ENCODE results near the gene RCOR2. TPM values are rescaled to one million over a fixed set of nuclear protein-coding genes. Genes with fewer than 3 reads are reported as not detected.

RCOR2 gene
- total RNA-seq, 6 experiments from 2014 or later = 0.15 TPM; not detected in 5

- no peak for DNase-seq
- no peak for ATAC-seq
- H3K27me3 ChIP-seq = no peaks in the 10 kb centered on the region
- no peak overlapping the region for H3K4me3 ChIP-seq
- WGBS (ENCODE audit: insufficient coverage, low coverage, low lambda C conversion rate, missing lambda C conversion rate) = 100% methylated on average over 1 of the region's 5 CpGs
- TF ChIP-seq CTCF (IDR thresholded peaks at IDR 0.05) (no peak), POLR2A (IDR thresholded peaks at IDR 0.05) (no peak)
- H3K36me3 ChIP-seq = peaks cover 0 to 5% (median 0%) of the 10 kb centered on the region in 4 donors
- no peaks in the 10 kb centered on the region for H3K4me1 ChIP-seq
- H3K27ac ChIP-seq = no peak overlapping the region
- H3K9me3 ChIP-seq = no peaks in the 10 kb centered on the region
- intact Hi-C loops (cut with DNase I) = no loop called here
Measured at GRCh38 chr11:63958008-63958407, 41.0 kb upstream of the RCOR2 start.

GRCh38 chr11:63952570-63952969 is 35.6 kb upstream of the RCOR2 start:
- no peaks in the 10 kb centered on the region for H3K9me3 ChIP-seq
- DNase-seq (no peak), ATAC-seq (no peak)
- intact Hi-C loops (cut with DNase I) = no loop called here
- H3K36me3 ChIP-seq = peaks cover 0 to 9% (median 0%) of the 10 kb centered on the region in 4 donors
- H3K27me3 ChIP-seq = no peaks in the 10 kb centered on the region
- no peaks in the 10 kb centered on the region for H3K4me1 ChIP-seq
- no CpG with 5 or more reads among the region's 4 CpGs for WGBS (ENCODE audit: insufficient coverage, low coverage, low lambda C conversion rate, missing lambda C conversion rate)
- TF ChIP-seq POLR2A (IDR thresholded peaks at IDR 0.05) (no peak), CTCF (IDR thresholded peaks at IDR 0.05) (no peak)
- no peak overlapping the region for H3K4me3 ChIP-seq
- no peak overlapping the region for H3K27ac ChIP-seq

- WGBS (ENCODE audit: insufficient coverage, low coverage, low lambda C conversion rate, missing lambda C conversion rate) = 70% methylated on average over 17 of the region's 20 CpGs
- DNase-seq (no peak), ATAC-seq (peak in 3 of 4 donors; percentile 20 to 47 (median 42))
- H3K4me1 ChIP-seq = no peaks in the 10 kb centered on the region
- no peaks in the 10 kb centered on the region for H3K27me3 ChIP-seq
- no peak overlapping the region for H3K4me3 ChIP-seq
- H3K27ac ChIP-seq = no peak overlapping the region
- H3K36me3 ChIP-seq = peaks cover 0 to 9% (median 0%) of the 10 kb centered on the region in 4 donors
- no peaks in the 10 kb centered on the region for H3K9me3 ChIP-seq
- intact Hi-C loops (cut with DNase I) = no loop called here
- TF ChIP-seq CTCF (IDR thresholded peaks at IDR 0.05) (no peak), POLR2A (IDR thresholded peaks at IDR 0.05) (no peak)
Measured at GRCh38 chr11:63951779-63952536, 35.0 kb upstream of the RCOR2 start.

DNA sequence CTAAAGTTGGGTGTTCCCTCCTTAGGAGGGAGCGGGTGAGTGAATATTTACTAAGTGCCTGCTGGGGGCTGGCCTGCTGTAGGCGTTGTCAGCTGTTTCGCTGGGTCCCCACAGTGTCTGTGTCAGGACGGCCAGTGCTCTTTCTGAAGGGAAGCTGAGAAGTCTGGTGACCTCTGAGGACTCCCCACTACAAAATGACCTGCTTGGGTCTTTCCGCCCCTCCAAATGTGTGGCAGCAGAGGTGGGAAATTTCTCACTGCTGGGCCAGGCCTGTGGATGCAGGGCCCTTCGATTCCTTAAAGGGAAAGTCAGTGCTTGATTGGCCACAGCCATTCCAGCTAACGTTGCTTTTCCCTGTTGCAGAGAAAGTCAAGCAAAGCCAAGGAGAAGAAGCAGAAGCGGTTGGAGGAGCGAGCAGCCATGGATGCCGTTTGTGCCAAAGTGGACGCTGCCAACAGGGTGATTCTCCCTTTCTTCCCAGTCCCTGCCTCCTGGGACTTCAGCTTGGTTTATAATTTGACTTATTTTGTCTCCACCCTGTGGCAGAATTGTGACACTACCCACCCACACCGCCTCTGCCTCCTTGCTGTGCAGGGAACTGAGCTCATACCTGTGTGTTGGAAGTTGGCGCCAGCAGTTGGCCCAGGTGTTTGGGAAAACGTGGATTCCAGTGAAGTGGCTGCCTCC is 28.7 kb upstream of the RCOR2 start:
- peak; percentile 93 to 98 (median 96) for ATAC-seq
- no peaks in the 10 kb centered on the region for H3K9me3 ChIP-seq
- peak; percentile 64 to 79 (median 69) for DNase-seq
- no peaks in the 10 kb centered on the region for H3K27me3 ChIP-seq
- TF ChIP-seq CTCF (IDR thresholded peaks at IDR 0.05) = peak; percentile 71 to 78 (median 78)
- no peak for TF ChIP-seq POLR2A (IDR thresholded peaks at IDR 0.05)
- no peaks in the 10 kb centered on the region for H3K36me3 ChIP-seq
- H3K27ac ChIP-seq = no peak overlapping the region
- peaks cover 0 to 10% (median 5%) of the 10 kb centered on the region in 4 donors for H3K4me1 ChIP-seq
- intact Hi-C loops (cut with DNase I) = loop anchor here (5.0 to 10.0 kb wide), 3 partner anchors 108 to 181 kb away; partner anchors contain the start of genes MARK2 (in 2 of the 2) and ZFTA (in 1 of the 2)
- WGBS (ENCODE audit: insufficient coverage, low coverage, low lambda C conversion rate, missing lambda C conversion rate) = 13% methylated on average over 10 of the region's 14 CpGs
- no peak overlapping the region for H3K4me3 ChIP-seq

Measured in right lobe of liver (tissue), 6 donors.